ENCODE results near the gene NIPA2.

The NIPA2 gene

GRCh38 chr15:22844421-22845288 lies 6.2 kb downstream of the NIPA2 start:
- no peak for FAIRE-seq

- FAIRE-seq = no peak
Observed at GRCh38 chr15:22845289-22845900, 6.9 kb downstream of the NIPA2 start.

GRCh38 chr15:22846073-22846472 lies 7.6 kb downstream of the NIPA2 start:
- FAIRE-seq = no peak

GRCh38 chr15:22850055-22850454 lies 11.6 kb downstream of the NIPA2 start:
- FAIRE-seq = no peak

- FAIRE-seq = no peak
Observed at GRCh38 chr15:22851513-22851912, 13.0 kb downstream of the NIPA2 start.

- no peak for FAIRE-seq
Observed at GRCh38 chr15:22855791-22856190, 17.3 kb downstream of the NIPA2 start.

GRCh38 chr15:22856659-22857058 lies 18.2 kb downstream of the NIPA2 start:
- FAIRE-seq = no peak

- FAIRE-seq = no peak
Observed at GRCh38 chr15:22861161-22861560, 22.7 kb downstream of the NIPA2 start.

GRCh38 chr15:22863356-22863755 lies 24.9 kb downstream of the NIPA2 start:
- FAIRE-seq = no peak

- no peak for FAIRE-seq
Observed at GRCh38 chr15:22866079-22866478, 27.6 kb downstream of the NIPA2 start.

- FAIRE-seq = no peak
Observed at GRCh38 chr15:22867886-22868285, 29.4 kb downstream of the NIPA2 start.

- no peak for FAIRE-seq
Observed at GRCh38 chr15:22868495-22868894, 30.0 kb downstream of the NIPA2 start.

- no peak for FAIRE-seq
Observed at GRCh38 chr15:22868928-22869327, 30.5 kb downstream of the NIPA2 start.

- no peak for FAIRE-seq
Observed at GRCh38 chr15:22869856-22870255, 31.4 kb downstream of the NIPA2 start.

- FAIRE-seq = no peak
Observed at GRCh38 chr15:22870865-22871264, 32.4 kb downstream of the NIPA2 start.

- FAIRE-seq = no peak
Observed at GRCh38 chr15:22871481-22872086, 33.1 kb downstream of the NIPA2 start.

GRCh38 chr15:22872936-22873701 lies 34.7 kb downstream of the NIPA2 start:
- FAIRE-seq = no peak

- no peak for FAIRE-seq
Observed at GRCh38 chr15:22873841-22874240, 35.4 kb downstream of the NIPA2 start.

GRCh38 chr15:22874256-22874655 lies 35.8 kb downstream of the NIPA2 start:
- no peak for FAIRE-seq

- no peak for FAIRE-seq
Observed at GRCh38 chr15:22874966-22875365, 36.5 kb downstream of the NIPA2 start.

- no peak for FAIRE-seq
Observed at GRCh38 chr15:22877117-22877516, 38.7 kb downstream of the NIPA2 start.

GRCh38 chr15:22877607-22878006 lies 39.1 kb downstream of the NIPA2 start:
- FAIRE-seq = no peak

- no peak for FAIRE-seq
Observed at GRCh38 chr15:22878103-22878502, 39.6 kb downstream of the NIPA2 start.

Measured in TTC549 (cell line).